NCI-H748 (cell line): ENCODE measurements around the gene EIF2AK2.
"Not testable (repeated sequence)": the region's sequence is repeated elsewhere in the genome, so short reads cannot be mapped to it uniquely, and the experiment has no call there.

Experiments used
- DNase-seq: peaks from one replicate; lab custom pipeline; 2025; ENCODE audit not compliant: unreplicated experiment; lab: John Stamatoyannopoulos, UW

EIF2AK2 gene

DNA sequence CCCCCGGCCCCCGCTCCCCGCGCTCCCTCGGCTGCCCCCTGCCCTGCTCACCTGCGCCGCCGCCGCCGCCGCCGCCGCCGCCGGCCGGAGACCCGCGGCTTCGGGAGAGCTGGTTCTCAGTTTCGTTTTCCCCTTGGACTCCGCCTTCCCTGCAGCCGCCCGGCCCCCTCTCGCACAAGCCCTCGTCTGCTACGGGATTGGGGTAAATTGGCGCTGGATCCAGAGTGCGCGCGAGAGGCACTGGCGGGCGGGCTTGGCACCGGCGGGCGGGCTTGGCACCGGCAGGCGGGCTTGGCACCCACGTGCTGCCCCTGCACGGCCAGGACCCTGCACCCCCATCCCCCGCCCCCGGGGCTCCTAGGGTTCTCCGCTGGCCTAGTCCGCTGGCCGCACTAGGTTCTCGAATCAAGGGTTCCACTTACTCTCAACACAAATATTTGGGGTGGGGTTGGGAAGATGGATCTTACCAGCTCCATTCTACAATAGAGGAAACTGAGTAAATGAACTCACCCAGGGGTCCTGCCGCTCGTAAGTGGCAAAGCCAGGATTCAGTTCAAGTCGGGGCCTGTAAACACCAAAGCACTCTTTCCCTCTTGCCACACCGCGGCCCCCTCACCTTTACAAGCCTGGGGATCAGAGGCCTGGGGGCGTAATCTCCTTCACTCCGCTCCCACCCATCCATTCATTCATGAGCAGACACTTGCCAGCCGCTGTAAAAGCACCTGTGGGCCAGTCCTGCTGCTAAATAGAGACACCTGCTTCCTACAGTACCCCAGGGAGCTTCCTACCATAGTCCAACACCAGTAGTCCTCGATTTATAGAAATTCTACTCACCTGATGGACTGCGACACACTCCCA lies at the start of gene EIF2AK2:
TSS of gene EIF2AK2 (minus strand) at position 124 of the 858 bp plus-strand sequence. CDS start 9,174 bp downstream, outside the sequence.
- peak; percentile 81 for DNase-seq

DNA sequence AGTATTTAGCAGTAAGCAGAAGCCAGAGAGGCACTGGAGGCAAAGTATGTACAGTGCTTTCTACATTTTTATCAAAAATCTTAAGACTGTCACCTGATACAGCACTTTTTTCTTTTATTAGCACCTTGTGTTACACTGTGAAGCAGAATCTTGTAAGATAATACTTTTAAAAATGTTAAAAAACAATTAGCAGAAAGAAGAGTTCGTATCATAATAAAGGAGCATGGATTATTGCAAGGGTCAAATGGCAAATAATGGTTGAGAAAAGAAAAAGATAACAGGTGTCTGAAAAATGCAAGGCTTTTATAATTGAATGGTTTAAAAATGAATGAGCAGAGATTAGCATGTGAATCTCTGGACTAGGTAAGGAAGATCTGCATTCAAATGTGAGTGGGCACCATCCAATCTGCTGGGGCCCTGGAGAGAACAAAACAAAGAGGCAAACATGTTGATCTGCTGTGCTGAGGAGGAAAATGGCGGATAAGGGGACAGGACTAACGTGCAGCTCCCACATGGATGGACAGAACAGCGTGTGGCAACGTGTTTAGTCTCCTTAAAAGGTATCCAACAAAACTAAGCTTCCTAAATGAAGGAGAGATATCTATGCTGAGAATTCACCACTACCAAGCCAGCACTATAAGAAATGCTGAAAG lies 49.0 kb upstream of the EIF2AK2 start:
- no peak for DNase-seq

DNA sequence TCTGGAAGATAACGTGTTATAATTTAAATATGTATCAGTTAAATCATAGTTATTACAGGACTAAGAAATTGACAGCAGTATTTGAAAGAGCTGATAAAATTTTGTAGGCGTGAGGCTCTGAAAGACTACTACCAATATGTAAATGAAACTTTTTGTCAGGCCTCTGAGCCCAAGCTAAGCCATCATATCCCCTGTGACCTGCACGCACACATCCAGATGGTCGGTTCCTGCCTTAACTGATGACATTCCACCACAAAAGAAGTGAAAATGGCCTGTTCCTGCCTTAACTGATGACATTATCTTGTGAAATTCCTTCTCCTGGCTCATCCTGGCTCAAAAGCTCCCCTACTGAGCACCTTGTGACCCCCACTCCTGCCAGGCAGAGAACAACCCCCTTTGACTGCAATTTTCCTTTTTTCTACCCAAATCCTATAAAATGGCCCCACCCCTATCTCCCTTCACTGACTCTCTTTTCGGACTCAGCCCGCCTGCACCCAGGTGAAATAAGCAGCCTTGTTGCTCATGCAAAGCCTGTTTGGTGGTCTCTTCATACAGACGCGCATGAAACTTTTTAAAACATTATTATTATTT lies 48.4 kb upstream of the EIF2AK2 start:
- DNase-seq = not testable (repeated sequence)

DNA sequence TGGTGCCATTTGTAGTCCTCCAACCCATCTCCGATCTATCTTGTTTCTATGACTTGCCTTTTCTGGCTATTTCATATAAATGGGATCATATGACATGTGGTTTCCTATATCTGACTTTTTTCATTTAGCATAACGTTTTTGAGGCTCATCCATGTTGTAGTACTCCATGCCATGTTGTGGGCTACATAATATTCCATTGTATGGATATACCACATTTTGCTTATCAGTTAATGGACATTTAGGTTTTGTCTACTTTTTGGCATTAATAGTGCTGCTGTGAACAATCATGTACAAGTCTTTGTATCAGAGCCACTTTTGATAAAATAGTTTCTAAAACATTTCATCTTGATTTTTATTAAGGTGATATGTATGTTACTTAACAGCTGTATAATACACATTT lies 46.9 kb upstream of the EIF2AK2 start:
- no peak for DNase-seq

DNA sequence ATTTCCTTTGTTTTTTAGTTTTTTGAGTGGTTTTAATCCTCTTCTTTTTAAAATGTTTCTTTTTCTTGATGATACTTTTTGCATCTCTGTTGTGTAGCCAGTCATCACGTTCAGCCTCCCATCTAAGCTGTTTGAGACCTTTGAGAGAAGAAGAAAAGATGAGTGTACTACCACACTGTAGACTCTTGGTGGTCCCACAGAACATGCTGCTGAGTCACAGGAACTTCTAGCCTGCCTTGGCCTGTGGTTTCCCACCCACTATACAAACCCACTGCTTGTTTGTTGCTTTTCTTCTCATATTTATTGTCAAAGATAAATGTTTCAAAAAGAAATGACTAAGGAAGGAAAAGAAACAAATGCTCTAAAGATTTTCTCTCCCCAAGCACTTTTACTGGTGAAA lies 45.0 kb upstream of the EIF2AK2 start:
- DNase-seq = no peak

DNA sequence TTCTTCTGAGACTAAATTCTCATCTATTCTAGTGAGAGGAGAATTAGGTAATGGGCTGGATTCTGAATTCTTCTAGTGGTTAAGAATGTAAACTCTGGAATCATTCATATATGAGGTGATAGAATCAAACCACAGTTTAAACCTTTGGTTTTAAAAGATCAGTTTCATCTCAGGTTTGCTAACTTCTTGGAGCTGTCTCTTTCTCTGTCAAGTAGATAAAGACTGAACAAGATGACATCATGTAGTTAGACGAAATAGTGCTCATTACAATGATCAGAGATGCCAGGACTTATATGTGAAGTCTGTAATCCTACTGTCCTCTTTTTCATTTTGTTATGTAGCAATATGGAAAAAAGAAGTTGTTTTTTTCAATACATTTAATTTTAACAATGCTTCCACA lies 44.4 kb upstream of the EIF2AK2 start:
- no peak for DNase-seq

DNA sequence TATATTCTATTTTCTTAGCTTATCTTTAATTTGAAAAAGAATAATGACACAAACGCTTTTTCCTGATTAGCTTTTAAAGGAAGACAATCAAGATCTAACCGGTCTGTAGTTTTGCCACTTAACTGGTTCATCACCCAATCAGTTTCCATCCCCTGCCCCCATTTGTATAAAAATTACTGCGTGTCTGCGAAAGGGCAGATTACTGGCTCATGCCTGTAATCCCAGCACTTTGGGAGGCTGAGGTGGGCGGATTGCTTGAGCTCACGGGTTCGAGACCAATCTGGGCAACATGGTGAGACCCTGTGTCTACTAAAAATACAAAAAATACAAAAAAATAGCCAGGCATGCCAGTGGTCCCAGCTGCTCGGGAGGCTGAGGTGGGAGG lies 41.9 kb upstream of the EIF2AK2 start:
- no peak for DNase-seq

DNA sequence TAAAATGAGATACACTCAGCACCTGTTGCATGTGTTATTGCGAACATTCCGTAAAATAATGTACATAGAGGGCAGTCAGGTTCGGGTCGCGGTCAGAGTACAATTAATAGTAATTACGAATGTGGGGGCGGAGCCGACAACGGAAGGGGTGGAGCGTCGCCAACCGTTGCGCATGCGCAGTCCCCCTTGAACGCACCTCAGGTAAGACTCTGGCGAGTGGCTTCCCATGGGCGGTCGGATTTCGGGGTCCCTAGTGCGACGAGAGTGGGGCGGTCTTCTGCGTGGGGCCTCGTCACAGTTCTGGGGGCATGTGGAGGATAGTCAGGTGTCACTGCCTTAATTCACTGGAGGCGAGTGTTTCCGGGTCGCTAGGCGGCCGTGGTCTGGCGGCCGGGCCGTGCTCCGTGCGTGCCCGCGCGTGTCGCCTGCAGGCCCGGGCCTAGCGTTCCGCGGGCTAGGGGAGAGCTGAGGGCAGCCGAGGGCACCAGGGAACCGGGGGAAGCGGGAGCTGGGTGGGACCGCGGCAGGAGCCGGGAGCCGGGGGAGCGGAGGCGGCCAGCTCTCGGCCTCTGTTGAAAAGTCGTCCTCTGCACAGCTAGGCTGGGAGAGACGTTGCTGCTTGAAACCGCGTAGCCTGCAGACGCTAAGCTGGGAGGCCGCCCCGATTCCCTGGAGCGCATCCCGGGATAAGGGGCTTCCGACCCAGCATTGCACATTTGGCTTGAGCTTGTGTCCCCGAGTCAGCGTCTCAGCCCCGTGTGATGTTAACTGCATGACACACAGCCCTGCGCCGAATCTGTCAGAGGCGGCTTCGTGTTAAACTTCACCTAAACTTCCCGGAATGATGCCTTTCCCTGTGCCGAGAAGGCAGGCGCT lies 39.8 kb upstream of the EIF2AK2 start, which contains the start of gene CEBPZOS:
TSS of gene CEBPZOS (plus strand) at position 177 of the 876 bp plus-strand sequence. CDS start 3,209 bp downstream, outside the sequence.
- DNase-seq = peak; percentile 72

DNA sequence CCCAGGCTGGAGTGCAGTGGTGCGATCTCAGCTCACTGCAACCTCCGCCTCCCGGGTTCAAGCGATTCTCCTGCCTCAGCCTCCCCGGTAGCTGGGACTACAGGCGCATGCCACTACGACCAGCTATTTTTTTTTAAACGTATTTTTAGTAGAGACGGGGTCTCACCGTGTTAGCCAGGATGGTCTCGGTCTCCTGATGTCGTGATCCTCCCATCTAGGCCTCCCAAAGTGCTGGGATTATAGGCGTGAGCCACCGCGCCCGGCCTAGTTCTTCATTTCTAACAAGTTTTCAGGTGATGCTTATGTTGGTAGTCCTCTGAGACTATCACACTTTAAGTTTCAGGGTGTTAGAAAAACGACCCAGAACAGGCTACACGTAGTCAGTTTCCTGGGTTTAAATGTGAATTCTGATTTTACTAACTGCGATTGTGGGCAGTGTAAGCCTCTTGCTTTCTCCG lies 39.1 kb upstream of the EIF2AK2 start:
- not testable (repeated sequence) for DNase-seq

DNA sequence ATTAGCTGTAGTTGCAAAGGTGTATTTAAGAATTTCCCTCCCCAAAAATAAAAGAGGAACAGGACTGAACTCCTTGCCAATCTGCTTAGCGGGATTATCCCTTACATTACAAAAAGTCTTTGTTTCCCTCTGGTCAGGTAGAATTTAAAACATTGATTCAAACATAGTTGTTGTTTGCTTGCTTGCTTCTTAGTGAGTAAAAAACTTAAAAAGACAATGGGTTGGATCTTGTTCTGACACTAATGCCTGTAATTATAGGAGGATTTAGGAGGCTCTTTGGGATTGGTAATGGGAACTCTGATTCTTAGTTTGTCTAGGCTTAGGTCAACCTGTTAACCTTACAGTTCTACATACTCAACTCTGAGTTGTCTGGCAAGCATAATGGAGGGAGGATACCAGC lies 35.8 kb upstream of the EIF2AK2 start:
- DNase-seq = no peak

DNA sequence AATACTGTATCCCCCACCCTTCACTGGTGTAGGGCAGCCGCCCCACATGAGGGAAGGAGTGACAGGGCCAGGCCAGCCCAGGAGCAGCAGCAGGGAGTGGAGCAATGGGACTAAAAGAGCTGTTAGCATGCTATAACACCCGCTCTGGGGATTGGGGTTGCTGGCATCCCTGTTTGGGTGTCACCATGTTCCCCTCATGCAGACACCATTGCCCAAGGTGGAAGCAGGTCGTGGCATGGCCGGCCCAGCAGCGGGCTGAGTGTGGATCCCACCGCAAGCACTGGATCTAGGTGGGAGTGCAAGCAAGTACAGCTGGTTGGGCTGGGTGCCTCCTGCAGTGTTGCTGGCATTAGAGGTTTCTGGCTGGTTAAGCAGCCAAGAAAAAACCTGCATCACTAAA lies 35.0 kb upstream of the EIF2AK2 start:
- DNase-seq = no peak

DNA sequence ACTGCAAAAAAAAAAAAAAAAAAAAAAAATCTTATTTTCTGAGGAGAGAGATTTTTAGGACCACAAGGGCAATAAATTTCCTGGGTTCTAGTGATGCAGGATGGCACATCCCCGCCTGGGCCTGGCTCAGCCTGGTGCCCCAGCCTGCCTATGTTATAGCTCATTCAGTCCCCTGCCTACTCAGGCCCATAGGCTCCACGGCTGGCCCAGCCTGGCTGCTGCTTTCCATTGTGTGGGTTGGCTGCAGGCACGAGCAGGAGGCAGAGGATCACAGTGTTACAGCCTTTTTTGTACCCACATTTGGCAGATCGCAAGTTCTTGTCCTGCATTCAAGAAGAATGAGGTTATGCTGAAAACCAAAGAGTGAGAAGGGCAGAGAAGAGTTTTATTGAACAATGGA lies 34.5 kb upstream of the EIF2AK2 start:
- DNase-seq = no peak

DNA sequence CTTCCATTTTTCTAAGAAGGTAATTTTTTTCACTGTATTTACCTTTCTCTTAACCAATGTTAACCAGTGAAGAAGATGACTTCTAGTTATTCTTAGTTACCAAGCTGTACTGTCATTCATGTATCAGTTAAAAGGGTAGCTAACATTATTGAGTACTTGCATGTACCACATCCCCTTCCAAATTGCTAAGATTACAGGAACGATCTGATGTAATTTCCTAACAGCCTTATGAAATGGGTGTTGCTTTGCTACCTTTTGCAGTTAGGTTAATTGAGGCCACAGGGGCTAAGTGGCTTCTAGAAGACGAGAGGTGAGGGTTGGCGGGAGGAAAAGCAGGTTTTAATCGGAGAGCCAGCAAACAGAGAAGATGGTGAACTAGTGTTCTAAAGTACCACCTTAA lies 33.5 kb upstream of the EIF2AK2 start:
- no peak for DNase-seq

DNA sequence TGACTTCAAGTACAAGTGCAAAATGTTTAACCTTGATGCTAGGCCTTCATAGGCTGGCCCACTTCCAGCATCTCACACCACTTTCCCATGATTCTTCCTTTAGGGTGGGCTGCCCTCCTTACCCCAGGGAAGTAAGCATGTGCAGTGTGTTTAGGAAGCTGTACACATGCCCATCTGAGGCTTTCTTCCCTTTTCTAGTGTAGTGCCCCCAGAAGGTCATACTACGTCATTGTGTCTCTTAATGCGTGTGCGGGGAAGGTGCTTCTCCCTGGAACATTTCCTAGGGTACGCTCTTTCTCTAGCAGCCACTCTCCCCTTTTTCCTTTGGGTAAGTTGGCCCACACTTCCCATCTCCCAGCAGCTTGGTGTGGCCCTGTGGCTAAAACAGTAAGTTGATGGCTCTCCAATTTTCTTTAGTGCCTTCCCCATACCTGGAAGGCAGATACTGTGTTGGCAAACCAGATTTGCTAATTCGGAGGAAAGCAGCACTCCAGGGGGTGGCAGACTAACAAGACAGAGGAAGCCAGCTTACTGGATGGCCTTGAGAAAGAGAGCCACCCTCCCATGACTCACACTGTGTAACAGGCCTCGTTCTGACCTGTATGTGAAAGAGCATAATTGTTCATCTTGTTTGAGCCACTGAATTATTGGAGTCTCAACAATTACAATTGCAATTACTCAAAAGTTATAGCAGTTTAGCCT lies 32.8 kb upstream of the EIF2AK2 start:
- no peak for DNase-seq

DNA sequence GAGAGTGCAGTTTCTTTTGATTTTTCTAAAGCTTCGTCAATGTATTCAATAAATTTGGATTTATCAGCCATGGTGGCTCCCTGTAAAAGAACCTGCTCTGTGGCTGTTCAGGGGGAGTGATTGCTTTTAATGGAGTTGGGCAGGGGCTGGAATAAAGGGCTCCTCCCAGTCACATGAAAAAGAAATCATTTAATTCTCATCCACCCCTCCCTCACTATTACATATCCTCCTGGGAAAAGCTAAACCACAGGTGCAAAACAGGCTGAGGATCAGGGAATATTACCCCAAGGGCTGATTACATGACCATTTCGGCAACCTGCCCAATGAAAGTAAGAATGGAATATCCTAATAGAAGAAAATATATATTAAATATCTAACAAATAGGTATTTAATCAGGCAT lies 31.8 kb upstream of the EIF2AK2 start, which contains the start of gene SULT6B1:
TSS of gene SULT6B1 (minus strand) at position 101 of the 400 bp plus-strand sequence. CDS start at position 71, 30 bp downstream.
- no peak for DNase-seq

DNA sequence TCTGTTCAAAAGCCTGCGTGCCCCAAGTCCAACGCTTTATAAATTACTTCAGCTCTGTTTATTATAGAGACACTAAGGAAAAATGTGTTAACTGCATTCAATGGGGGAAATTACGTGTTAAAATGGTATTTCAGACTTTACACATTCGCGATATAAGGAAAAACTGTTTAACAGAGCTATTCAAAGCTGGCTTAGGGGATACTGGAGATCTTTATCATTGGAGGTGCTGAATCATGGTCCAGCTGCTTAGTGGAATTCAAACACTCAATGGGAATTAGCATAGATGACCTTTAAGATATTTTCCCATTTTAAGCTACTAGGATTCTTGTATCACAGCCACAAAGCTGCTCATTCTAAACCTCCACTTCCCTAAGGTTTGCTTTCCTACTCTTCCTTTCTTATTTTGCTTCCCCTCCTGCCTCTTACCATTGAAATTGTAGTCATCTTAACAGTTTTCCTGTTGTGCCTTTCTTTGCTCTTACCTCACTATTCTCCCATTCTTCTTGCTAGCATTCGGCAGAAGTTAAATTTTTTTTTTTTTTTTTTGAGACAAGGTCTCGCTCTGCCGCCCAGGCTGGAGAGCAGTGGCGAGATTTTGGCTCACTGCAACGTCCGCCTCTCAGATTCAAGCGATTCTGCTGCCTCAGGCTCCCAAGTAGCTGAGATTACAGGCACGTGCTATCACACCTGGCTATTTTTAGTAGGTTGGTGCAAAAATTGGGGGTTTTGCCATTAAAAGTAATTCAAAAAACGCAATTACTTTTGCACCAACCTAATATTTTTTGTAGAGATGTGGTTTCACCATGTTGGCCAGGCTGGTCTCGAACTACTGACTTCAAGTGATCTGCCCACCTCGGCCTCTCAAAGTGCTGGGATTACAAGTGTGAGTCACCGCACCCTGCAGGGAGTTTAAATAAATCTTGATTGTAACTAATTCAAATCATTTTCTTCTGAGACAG lies 25.2 kb upstream of the EIF2AK2 start:
- no peak for DNase-seq

DNA sequence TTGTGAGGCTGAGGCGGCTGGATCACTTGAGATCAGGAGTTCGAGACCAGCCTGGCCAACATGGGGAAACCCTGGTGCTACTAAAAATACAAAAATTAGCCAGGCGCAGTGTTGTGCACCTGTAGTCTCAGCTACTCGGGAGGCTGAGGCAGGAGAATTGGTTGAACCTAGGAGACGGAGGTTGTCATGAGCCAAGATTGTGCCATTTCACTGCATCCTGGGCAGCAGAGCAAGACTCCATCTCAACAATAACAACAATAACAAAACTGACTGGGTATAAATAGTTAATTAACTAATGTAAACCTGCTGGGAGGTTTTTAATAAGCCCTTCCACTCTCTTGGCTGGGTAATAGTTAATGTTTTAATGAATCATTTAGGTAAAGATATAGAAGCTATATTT lies 23.9 kb upstream of the EIF2AK2 start:
- DNase-seq = no peak

DNA sequence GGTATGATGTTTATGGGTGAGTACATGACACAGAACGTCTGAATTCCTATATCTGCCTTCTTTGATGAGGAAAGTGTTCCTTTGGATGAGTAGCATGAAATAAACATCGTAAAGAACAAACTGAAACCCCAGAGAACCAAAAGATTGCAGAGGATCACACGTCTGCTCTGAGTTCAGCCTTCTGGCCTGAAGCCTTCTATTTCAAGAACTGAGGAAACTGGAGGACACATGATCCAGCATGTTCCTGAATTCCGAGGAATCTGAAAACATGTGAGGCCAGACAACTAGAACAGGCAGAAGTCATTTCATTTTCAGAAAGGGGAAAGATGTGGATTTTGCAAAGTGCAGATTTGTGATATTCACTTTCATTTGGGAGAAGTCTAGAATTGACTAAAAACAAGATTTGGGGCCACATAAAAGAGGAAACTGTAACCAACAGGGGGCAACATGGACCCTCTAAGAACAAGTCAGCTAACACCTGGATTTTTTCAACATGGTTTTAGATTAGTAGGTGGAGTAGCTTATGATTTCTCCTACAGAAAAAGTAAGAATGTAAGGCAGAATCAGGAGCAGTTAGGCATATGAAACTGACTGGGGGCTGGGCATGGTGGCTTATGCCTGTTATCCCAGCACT lies 23.3 kb upstream of the EIF2AK2 start:
- no peak for DNase-seq

DNA sequence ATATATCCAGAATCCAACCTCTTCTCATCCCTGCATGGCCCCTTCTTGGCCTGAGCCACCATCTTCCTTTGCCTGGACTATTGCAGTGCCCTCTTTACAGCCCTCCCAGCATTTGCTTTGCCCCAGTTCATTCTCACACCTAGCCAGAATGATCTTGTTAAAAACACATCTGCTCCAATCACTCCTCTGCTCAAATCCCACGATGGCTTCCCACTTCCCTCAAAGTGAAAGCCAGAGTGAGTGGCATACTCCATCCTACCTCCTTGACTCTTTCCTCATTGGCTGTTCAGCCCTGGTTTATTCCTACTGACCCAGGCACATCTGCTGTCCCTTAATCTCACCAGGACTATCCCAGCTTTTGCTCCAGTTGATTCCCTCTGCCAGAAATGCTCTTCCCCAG lies 17.0 kb upstream of the EIF2AK2 start:
- DNase-seq = no peak
